Smooth muscle cell (in vitro differentiated cells): Measurements from ENCODE around the gene SIPA1. TPM values are rescaled to one million over a fixed set of nuclear protein-coding genes. Genes with fewer than 3 reads are reported as not detected.

Experiments
- DNase-seq: peaks from one replicate; lab custom pipeline; 2025; ENCODE audit not compliant: unreplicated experiment; lab: John Stamatoyannopoulos, UW
- H2AFZ ChIP-seq: fragments of 200-600 bp; sonication (generic); 2 replicates; pipeline ENCODE4 v1.6.0; 2016; ENCODE audit warnings: antibody characterized with exemption, low read depth, mild to moderate bottlenecking
- H3F3A ChIP-seq: fragments of 200-600 bp; sonication (generic); 2 replicates; pipeline ENCODE4 v1.6.0; 2017; ENCODE audit warnings: antibody characterized with exemption, low read depth
- H3K27ac ChIP-seq: fragments of 200-600 bp; sonication (generic); 2 replicates; pipeline ENCODE4 v1.5.1; 2016; ENCODE audit warnings: low read depth, mild to moderate bottlenecking
- H3K27me3 ChIP-seq: fragments of 200-600 bp; sonication (generic); 2 replicates; pipeline ENCODE4 v1.6.1; 2016; ENCODE audit warnings: low read depth, mild to moderate bottlenecking
- H3K36me3 ChIP-seq: fragments of 200-600 bp; sonication (generic); 2 replicates; pipeline ENCODE4 v1.5.1; 2016; ENCODE audit warnings: low read depth
- H3K4me1 ChIP-seq: fragments of 200-600 bp; sonication (generic); 2 replicates; pipeline ENCODE4 v1.5.1; 2016; ENCODE audit warnings: low read depth
- H3K4me2 ChIP-seq: fragments of 200-600 bp; sonication (generic); 2 replicates; pipeline ENCODE4 v1.6.0; 2016; ENCODE audit warnings: mild to moderate bottlenecking
- H3K4me3 ChIP-seq: fragments of 200-600 bp; sonication (generic); 2 replicates; pipeline ENCODE4 v1.5.1; 2016; ENCODE audit warnings: mild to moderate bottlenecking
- H3K79me2 ChIP-seq: fragments of 200-600 bp; sonication (generic); 2 replicates; pipeline ENCODE4 v1.6.0; 2016; ENCODE audit warnings: low read depth, mild to moderate bottlenecking
- H3K9ac ChIP-seq: fragments of 200-600 bp; sonication (generic); 2 replicates; pipeline ENCODE4 v1.6.0; 2016; ENCODE audit warnings: low read depth
- H3K9me3 ChIP-seq: fragments of 200-600 bp; sonication (generic); replicated peaks from 2 replicates; pipeline ENCODE4 v1.5.1; 2016; ENCODE audit warnings: low read depth
- H4K20me1 ChIP-seq: fragments of 200-600 bp; sonication (generic); 2 replicates; pipeline ENCODE4 v1.6.0; 2016; ENCODE audit warnings: low read depth
- WGBS: methylation state at CpG from one replicate; pipeline ENCODE4 v1.1.7; 2016; ENCODE audit warnings: low lambda C conversion rate; 5-methylcytosine and 5-hydroxymethylcytosine counted together
- polyA plus RNA-seq: library from polyadenylated mRNA; unstranded; fragments of >200 nt; fragmentation: Nextera tagmentation; extraction: Ambion mirVana; gene quantifications from 2 replicates; pipeline ENCODE4 v1.2.1, GENCODE V29; 2016
- total RNA-seq: library from RNA; depleted of rRNA; stranded (reverse); fragments of >200 nt; gene quantifications from 2 replicates; pipeline ENCODE4 v1.2.3, GENCODE V29; 2014
- TF ChIP-seq, protein P1 (sequence below): fragments of 200-600 bp; sonication (generic); IDR thresholded peaks from 2 replicates; pipeline ENCODE4 v1.5.1; 2017; ENCODE audit warnings: borderline replicate concordance, mild to moderate bottlenecking, antibody characterized with exemption; ENCODE audit not compliant: insufficient read depth, poor library complexity, severe bottlenecking

The SIPA1 gene
- total and polyA plus RNA-seq, 2 experiments from 2014 or later = 9.8 to 67.6 TPM

GRCh38 chr11:65692367-65692766 lies 54.5 kb downstream of the SIPA1 start:
- no peaks in the 10 kb centered on the region for H3K27me3 ChIP-seq
- H3K27ac ChIP-seq = no peak overlapping the region
- H3K4me2 ChIP-seq = no peak overlapping the region
- H3K36me3 ChIP-seq = no peaks in the 10 kb centered on the region
- no peak overlapping the region for H2AFZ ChIP-seq
- WGBS = 81% methylated on average over 11 of the region's 11 CpGs
- H3K4me1 ChIP-seq = no peaks in the 10 kb centered on the region
- H3K4me3 ChIP-seq = no peak overlapping the region
- DNase-seq = no peak
- H3K9me3 ChIP-seq = no peaks in the 10 kb centered on the region
- no peak overlapping the region for H3K9ac ChIP-seq
- no peaks in the 10 kb centered on the region for H3K79me2 ChIP-seq
- no peaks in the 10 kb centered on the region for H4K20me1 ChIP-seq
- TF ChIP-seq, protein P1, sequence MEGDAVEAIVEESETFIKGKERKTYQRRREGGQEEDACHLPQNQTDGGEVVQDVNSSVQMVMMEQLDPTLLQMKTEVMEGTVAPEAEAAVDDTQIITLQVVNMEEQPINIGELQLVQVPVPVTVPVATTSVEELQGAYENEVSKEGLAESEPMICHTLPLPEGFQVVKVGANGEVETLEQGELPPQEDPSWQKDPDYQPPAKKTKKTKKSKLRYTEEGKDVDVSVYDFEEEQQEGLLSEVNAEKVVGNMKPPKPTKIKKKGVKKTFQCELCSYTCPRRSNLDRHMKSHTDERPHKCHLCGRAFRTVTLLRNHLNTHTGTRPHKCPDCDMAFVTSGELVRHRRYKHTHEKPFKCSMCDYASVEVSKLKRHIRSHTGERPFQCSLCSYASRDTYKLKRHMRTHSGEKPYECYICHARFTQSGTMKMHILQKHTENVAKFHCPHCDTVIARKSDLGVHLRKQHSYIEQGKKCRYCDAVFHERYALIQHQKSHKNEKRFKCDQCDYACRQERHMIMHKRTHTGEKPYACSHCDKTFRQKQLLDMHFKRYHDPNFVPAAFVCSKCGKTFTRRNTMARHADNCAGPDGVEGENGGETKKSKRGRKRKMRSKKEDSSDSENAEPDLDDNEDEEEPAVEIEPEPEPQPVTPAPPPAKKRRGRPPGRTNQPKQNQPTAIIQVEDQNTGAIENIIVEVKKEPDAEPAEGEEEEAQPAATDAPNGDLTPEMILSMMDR = no peak
- H3F3A ChIP-seq = no peaks in the 10 kb centered on the region

DNA sequence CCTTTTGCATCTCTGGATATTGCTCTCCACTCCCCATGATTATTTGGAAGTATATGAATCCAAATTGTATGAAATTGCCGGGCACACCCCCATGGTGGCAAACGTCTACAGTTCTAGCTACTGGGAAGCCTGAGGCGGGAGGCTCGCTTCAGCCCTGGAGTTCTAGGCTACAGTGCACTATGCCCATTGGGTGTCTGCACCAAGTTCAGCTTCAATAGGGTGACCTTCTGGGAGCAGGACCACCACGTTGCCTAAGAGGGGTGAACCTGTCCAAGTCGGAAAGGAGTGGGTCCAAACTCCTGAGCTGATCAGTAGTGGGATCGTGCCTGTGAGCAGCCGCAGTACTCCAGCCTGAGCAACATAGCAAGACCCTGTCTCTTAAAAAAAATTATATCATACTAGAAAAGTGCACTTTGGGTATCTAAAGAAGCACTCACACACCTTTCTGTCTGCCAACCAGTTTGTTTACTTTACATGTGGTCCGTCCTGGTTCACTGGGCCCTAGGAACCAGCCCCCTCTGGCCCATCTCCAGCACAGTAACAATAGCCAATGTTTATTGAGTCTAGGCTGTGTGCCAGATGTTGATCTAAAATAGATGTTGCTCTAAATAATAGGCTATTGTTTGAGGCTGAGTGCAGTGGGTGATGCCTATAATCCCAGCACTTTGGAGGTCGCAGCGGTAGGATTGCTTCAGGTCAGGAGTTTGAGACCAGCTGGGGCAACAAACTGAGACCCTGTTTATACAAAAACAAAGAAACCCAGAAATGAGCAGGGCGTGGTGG lies 57.7 kb downstream of the SIPA1 start:
- no peak overlapping the region for H3K9ac ChIP-seq
- no peaks in the 10 kb centered on the region for H3K36me3 ChIP-seq
- no peak overlapping the region for H3K27ac ChIP-seq
- H3K4me1 ChIP-seq = no peaks in the 10 kb centered on the region
- no peaks in the 10 kb centered on the region for H3K9me3 ChIP-seq
- TF ChIP-seq, protein P1 = no peak
- H3F3A ChIP-seq = no peaks in the 10 kb centered on the region
- H3K79me2 ChIP-seq = no peaks in the 10 kb centered on the region
- no peaks in the 10 kb centered on the region for H4K20me1 ChIP-seq
- no peak overlapping the region for H3K4me2 ChIP-seq
- H3K27me3 ChIP-seq = peaks cover 2% of the 10 kb centered on the region
- 92% methylated on average over 12 of the region's 12 CpGs for WGBS
- H2AFZ ChIP-seq = no peak overlapping the region
- H3K4me3 ChIP-seq = no peak overlapping the region
- DNase-seq = no peak

- Histone ChIP-seq H3K79me2 (no peaks in the 10 kb centered on the region), H3K27ac (no peak overlapping the region), H3K4me2 (no peak overlapping the region), H3K27me3 (peaks cover 3% of the 10 kb centered on the region), H3K9me3 (no peaks in the 10 kb centered on the region), H3K9ac (no peak overlapping the region), H3K4me1 (no peaks in the 10 kb centered on the region), H2AFZ (no peak overlapping the region), H4K20me1 (no peaks in the 10 kb centered on the region), H3F3A (no peaks in the 10 kb centered on the region), H3K4me3 (no peak overlapping the region), H3K36me3 (no peaks in the 10 kb centered on the region)
- TF ChIP-seq, protein P1 = no peak
- 89% methylated on average over 5 of the region's 5 CpGs for WGBS
- no peak for DNase-seq
Measured at GRCh38 chr11:65696802-65697552, 59.1 kb downstream of the SIPA1 start.
